Measurements from ENCODE around the gene PDPR. TPM values are rescaled to one million over a fixed set of nuclear protein-coding genes. Genes with fewer than 3 reads are reported as not detected.
"Not testable (repeated sequence)": the region's sequence is repeated elsewhere in the genome, so short reads cannot be mapped to it uniquely, and the experiment has no call there.

PDPR gene
- total RNA-seq, 2 experiments from 2014 or later = 20.6 to 20.8 TPM

- POLR2A ChIA-PET; DNase-seq; H3K27ac Mint-ChIP-seq; CTCF ChIA-PET; H3K4me1 ChIP-seq (ENCODE audit: insufficient read depth, low read length); H3K4me1 Mint-ChIP-seq (ENCODE audit: low read depth); H3K36me3 ChIP-seq (ENCODE audit: insufficient read depth, low read length); H3K9me3 Mint-ChIP-seq; H3K36me3 Mint-ChIP-seq (ENCODE audit: low read depth); H3K9me3 ChIP-seq (ENCODE audit: control insufficient read depth in 1 of 2, insufficient read depth in 1 of 2, low read length in 2 of 2); H3K4me3 ChIP-seq (ENCODE audit: low read length); H3K4me3 Mint-ChIP-seq; ATAC-seq (ENCODE audit: poor library complexity); H3K27me3 Mint-ChIP-seq; H3K27me3 ChIP-seq (ENCODE audit: control insufficient read depth in 1 of 2, insufficient read depth in 2 of 2, low read length in 2 of 2); H3K27ac ChIP-seq (ENCODE audit: low read depth in 1 of 2, low read length in 2 of 2); intact Hi-C loops (cut with DNase I, micrococcal nuclease): not testable (repeated sequence)
These were observed 74.4 kb downstream of the PDPR start for GRCh38 chr16:70188608-70188915.

DNA sequence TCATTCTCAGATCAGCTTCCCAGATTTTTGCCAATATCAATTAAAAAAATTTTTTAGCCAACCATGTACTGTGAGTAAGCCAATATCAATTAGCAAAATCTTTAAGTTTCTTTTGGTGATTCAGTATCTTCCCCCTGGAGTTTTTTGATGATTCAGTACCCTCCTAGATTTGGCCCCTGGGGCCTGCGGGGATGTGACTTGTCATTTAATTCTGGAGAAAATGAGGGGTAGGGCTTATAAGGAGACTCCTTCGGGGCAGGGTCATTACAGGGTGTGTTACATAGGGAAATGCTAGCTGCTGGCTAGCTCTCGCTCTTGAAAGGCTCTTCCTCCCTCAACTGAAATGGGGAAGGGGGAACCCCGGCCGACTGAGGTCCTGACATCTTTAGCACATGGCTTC is 76.4 kb downstream of the PDPR start:
- H3K27ac Mint-ChIP-seq; H3K27me3 Mint-ChIP-seq; DNase-seq; POLR2A ChIA-PET; H3K36me3 ChIP-seq (ENCODE audit: insufficient read depth, low read length); H3K27me3 ChIP-seq (ENCODE audit: control insufficient read depth in 1 of 2, insufficient read depth in 2 of 2, low read length in 2 of 2); H3K9me3 ChIP-seq (ENCODE audit: control insufficient read depth in 1 of 2, insufficient read depth in 1 of 2, low read length in 2 of 2); CTCF ChIA-PET; H3K4me1 ChIP-seq (ENCODE audit: insufficient read depth, low read length); H3K4me1 Mint-ChIP-seq (ENCODE audit: low read depth); ATAC-seq (ENCODE audit: poor library complexity); H3K4me3 ChIP-seq (ENCODE audit: low read length); intact Hi-C loops (cut with DNase I, micrococcal nuclease); H3K4me3 Mint-ChIP-seq; H3K27ac ChIP-seq (ENCODE audit: low read depth in 1 of 2, low read length in 2 of 2); H3K9me3 Mint-ChIP-seq; H3K36me3 Mint-ChIP-seq (ENCODE audit: low read depth): not testable (repeated sequence)

- H3K9me3 Mint-ChIP-seq; ATAC-seq (ENCODE audit: poor library complexity); H3K4me3 ChIP-seq (ENCODE audit: low read length); H3K36me3 Mint-ChIP-seq (ENCODE audit: low read depth); DNase-seq; CTCF ChIA-PET; H3K36me3 ChIP-seq (ENCODE audit: insufficient read depth, low read length); POLR2A ChIA-PET; H3K4me1 ChIP-seq (ENCODE audit: insufficient read depth, low read length); H3K4me1 Mint-ChIP-seq (ENCODE audit: low read depth); H3K27ac Mint-ChIP-seq; H3K27me3 Mint-ChIP-seq; H3K27me3 ChIP-seq (ENCODE audit: control insufficient read depth in 1 of 2, insufficient read depth in 2 of 2, low read length in 2 of 2); intact Hi-C loops (cut with DNase I, micrococcal nuclease); H3K27ac ChIP-seq (ENCODE audit: low read depth in 1 of 2, low read length in 2 of 2); H3K4me3 Mint-ChIP-seq; H3K9me3 ChIP-seq (ENCODE audit: control insufficient read depth in 1 of 2, insufficient read depth in 1 of 2, low read length in 2 of 2): not testable (repeated sequence)
These were observed 82.7 kb downstream of the PDPR start for GRCh38 chr16:70196683-70197300.

DNA sequence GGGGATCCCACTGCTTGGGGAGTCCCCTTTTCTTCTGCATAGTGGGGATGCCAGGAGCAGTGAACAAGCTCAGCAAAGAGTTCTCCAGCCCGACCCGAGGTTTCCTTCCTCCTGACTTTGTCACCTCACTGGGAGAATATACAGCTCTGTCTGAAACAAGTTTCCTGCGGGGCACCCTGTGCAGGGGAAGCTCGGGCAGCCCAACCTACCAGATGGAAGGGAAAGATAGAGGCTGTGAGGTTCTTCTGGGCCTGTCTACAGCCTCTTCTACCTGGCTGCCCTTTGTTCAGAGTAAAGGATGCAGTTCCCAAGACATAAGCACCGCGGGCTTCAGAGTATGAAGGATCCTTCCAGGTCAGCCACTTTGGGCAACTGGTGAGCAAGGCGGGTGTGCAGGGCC is 83.5 kb downstream of the PDPR start:
- H3K27ac ChIP-seq (ENCODE audit: low read depth in 1 of 2, low read length in 2 of 2); H3K9me3 Mint-ChIP-seq; H3K36me3 Mint-ChIP-seq (ENCODE audit: low read depth); H3K4me3 ChIP-seq (ENCODE audit: low read length); H3K36me3 ChIP-seq (ENCODE audit: insufficient read depth, low read length); POLR2A ChIA-PET; DNase-seq; H3K27ac Mint-ChIP-seq; intact Hi-C loops (cut with DNase I, micrococcal nuclease); H3K27me3 Mint-ChIP-seq; ATAC-seq (ENCODE audit: poor library complexity); CTCF ChIA-PET; H3K4me3 Mint-ChIP-seq; H3K27me3 ChIP-seq (ENCODE audit: control insufficient read depth in 1 of 2, insufficient read depth in 2 of 2, low read length in 2 of 2); H3K4me1 Mint-ChIP-seq (ENCODE audit: low read depth); H3K4me1 ChIP-seq (ENCODE audit: insufficient read depth, low read length); H3K9me3 ChIP-seq (ENCODE audit: control insufficient read depth in 1 of 2, insufficient read depth in 1 of 2, low read length in 2 of 2): not testable (repeated sequence)

DNA sequence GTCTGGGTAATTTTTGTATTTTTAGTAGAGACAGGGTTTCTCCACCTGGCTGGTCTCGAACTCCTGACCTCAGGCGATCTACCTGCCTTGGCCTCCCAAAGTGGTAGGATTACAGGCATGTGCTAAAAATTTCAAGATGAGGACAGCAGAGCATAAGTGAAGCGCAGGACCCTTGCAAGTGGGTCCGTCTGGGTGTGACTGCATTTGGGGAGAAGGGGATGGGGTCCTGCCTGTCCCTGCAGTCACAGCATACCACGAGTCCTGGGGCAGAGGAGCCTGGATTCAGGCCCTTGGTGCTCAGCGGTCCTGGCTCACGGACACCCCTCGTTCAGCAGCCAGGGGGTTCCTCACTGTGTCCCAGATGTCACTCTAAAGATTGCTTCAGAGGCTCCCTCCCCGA is 84.1 kb downstream of the PDPR start:
- H3K36me3 ChIP-seq (ENCODE audit: insufficient read depth, low read length); H3K27me3 ChIP-seq (ENCODE audit: control insufficient read depth in 1 of 2, insufficient read depth in 2 of 2, low read length in 2 of 2); H3K36me3 Mint-ChIP-seq (ENCODE audit: low read depth); DNase-seq; H3K9me3 Mint-ChIP-seq; H3K4me1 ChIP-seq (ENCODE audit: insufficient read depth, low read length); H3K4me3 ChIP-seq (ENCODE audit: low read length); POLR2A ChIA-PET; CTCF ChIA-PET; intact Hi-C loops (cut with DNase I, micrococcal nuclease); H3K9me3 ChIP-seq (ENCODE audit: control insufficient read depth in 1 of 2, insufficient read depth in 1 of 2, low read length in 2 of 2); H3K27ac ChIP-seq (ENCODE audit: low read depth in 1 of 2, low read length in 2 of 2); H3K27me3 Mint-ChIP-seq; H3K27ac Mint-ChIP-seq; H3K4me3 Mint-ChIP-seq; ATAC-seq (ENCODE audit: poor library complexity); H3K4me1 Mint-ChIP-seq (ENCODE audit: low read depth): not testable (repeated sequence)

- H3K4me3 ChIP-seq (ENCODE audit: low read length); H3K27me3 ChIP-seq (ENCODE audit: control insufficient read depth in 1 of 2, insufficient read depth in 2 of 2, low read length in 2 of 2); H3K27ac Mint-ChIP-seq; H3K27ac ChIP-seq (ENCODE audit: low read depth in 1 of 2, low read length in 2 of 2); H3K4me1 ChIP-seq (ENCODE audit: insufficient read depth, low read length); H3K27me3 Mint-ChIP-seq; H3K9me3 ChIP-seq (ENCODE audit: control insufficient read depth in 1 of 2, insufficient read depth in 1 of 2, low read length in 2 of 2); ATAC-seq (ENCODE audit: poor library complexity); H3K36me3 ChIP-seq (ENCODE audit: insufficient read depth, low read length); H3K9me3 Mint-ChIP-seq; H3K4me3 Mint-ChIP-seq; DNase-seq; POLR2A ChIA-PET; intact Hi-C loops (cut with DNase I, micrococcal nuclease); H3K4me1 Mint-ChIP-seq (ENCODE audit: low read depth); H3K36me3 Mint-ChIP-seq (ENCODE audit: low read depth); CTCF ChIA-PET: not testable (repeated sequence)
These were observed 84.5 kb downstream of the PDPR start for GRCh38 chr16:70198666-70199065.

DNA sequence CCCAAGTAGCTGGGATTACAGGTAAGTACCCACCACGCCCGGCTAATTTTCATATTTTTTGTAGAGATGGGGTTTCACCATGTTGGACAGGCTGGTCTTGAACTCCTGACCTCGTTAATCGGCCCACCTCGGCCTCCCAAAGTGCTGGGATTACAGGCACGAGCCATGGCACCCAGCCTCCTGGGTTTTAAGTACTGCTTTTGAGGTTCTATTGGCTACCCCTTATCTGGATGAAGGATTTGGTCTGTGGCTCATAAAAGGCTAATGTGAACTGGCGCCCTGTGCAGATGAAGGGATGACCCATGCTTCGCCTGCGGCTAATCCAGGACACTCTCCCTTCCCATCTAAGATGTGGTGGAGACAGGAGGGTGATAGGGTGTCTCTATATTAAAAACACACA is 85.0 kb downstream of the PDPR start:
- H3K4me1 Mint-ChIP-seq (ENCODE audit: low read depth); H3K9me3 Mint-ChIP-seq; H3K27me3 ChIP-seq (ENCODE audit: control insufficient read depth in 1 of 2, insufficient read depth in 2 of 2, low read length in 2 of 2); DNase-seq; H3K27ac Mint-ChIP-seq; H3K36me3 Mint-ChIP-seq (ENCODE audit: low read depth); CTCF ChIA-PET; POLR2A ChIA-PET; H3K4me3 Mint-ChIP-seq; H3K4me3 ChIP-seq (ENCODE audit: low read length); H3K4me1 ChIP-seq (ENCODE audit: insufficient read depth, low read length); H3K36me3 ChIP-seq (ENCODE audit: insufficient read depth, low read length); intact Hi-C loops (cut with DNase I, micrococcal nuclease); H3K27me3 Mint-ChIP-seq; H3K9me3 ChIP-seq (ENCODE audit: control insufficient read depth in 1 of 2, insufficient read depth in 1 of 2, low read length in 2 of 2); H3K27ac ChIP-seq (ENCODE audit: low read depth in 1 of 2, low read length in 2 of 2); ATAC-seq (ENCODE audit: poor library complexity): not testable (repeated sequence)
